PC-3 (cell line): ENCODE results near the gene MUC6. TPM values are rescaled to one million over a fixed set of nuclear protein-coding genes. Genes with fewer than 3 reads are reported as not detected.

Source experiments
- ATAC-seq: fragments of 200-7000 bp; cut with Tn5 transposase; 2 replicates; pipeline ENCODE4 v1.9.1; 2020; ENCODE audit warnings: mild to moderate bottlenecking, moderate library complexity
- BruUV-seq: library from RNA; stranded (reverse); fragments of 400-500 nt; replicated peaks from 2 replicates; lab custom pipeline; 2021; lab: Mats Ljungman, UMichigan
- CTCF ChIA-PET: fragments of 300-600 bp; sonication (Branson Sonifier 250); formaldehyde crosslinking; loops from one replicate; lab custom pipeline; 2022; ENCODE audit warnings: antibody characterized with exemption; lab: Charles Lee
- POLR2A ChIA-PET: fragments of 300-600 bp; sonication (Branson Sonifier 250); formaldehyde crosslinking; loops from one replicate; lab custom pipeline; 2022; ENCODE audit warnings: antibody characterized with exemption; ENCODE audit not compliant: unreplicated experiment; lab: Charles Lee
- DNase-seq: peaks from one replicate; pipeline ENCODE4 v3.0.0-alpha.2; 2015
- H2AFZ ChIP-seq: fragments of 300-600 bp; sonication (generic); 2 replicates; pipeline ENCODE4 v1.6.0; 2016; ENCODE audit warnings: antibody characterized with exemption, low read length
- H3F3A ChIP-seq: fragments of 300-600 bp; sonication (generic); one replicate; pipeline ENCODE4 v1.6.0; 2017; ENCODE audit warnings: antibody characterized with exemption, low read length, control low read depth, mild to moderate bottlenecking; ENCODE audit not compliant: unreplicated experiment
- H3K27ac ChIP-seq: fragments of 300-600 bp; sonication (generic); 2 replicates; pipeline ENCODE4 v1.5.1; 2016; ENCODE audit warnings: mild to moderate bottlenecking, low read length
- H3K27me3 ChIP-seq: fragments of 300-600 bp; sonication (generic); 2 replicates; pipeline ENCODE4 v1.6.1; 2016; ENCODE audit warnings: low read length, mixed read lengths
- H3K36me3 ChIP-seq: fragments of 300-600 bp; sonication (generic); 2 replicates; pipeline ENCODE4 v1.6.1; 2016; ENCODE audit warnings: low read depth, mixed run types, low read length, mixed read lengths
- H3K4me1 ChIP-seq: fragments of 300-600 bp; sonication (generic); 2 replicates; pipeline ENCODE4 v1.5.1; 2016; ENCODE audit warnings: low read length; ENCODE audit not compliant: insufficient read depth
- H3K4me2 ChIP-seq: fragments of 300-600 bp; sonication (generic); 2 replicates; pipeline ENCODE4 v1.6.0; 2016; ENCODE audit warnings: low read length
- H3K4me3 ChIP-seq: fragments of 300-600 bp; sonication (generic); 2 replicates; pipeline ENCODE4 v1.5.1; 2016; ENCODE audit warnings: mild to moderate bottlenecking, low read length, mixed read lengths
- H3K79me2 ChIP-seq: fragments of 300-600 bp; sonication (generic); 2 replicates; pipeline ENCODE4 v1.6.1; 2017; ENCODE audit warnings: low read length, mixed read lengths
- H3K9ac ChIP-seq: fragments of 300-600 bp; sonication (generic); 2 replicates; pipeline ENCODE4 v1.6.0; 2016; ENCODE audit warnings: mild to moderate bottlenecking, low read length
- H3K9me2 ChIP-seq: fragments of 300-600 bp; sonication (generic); replicated peaks from 2 replicates; pipeline ENCODE4 v1.6.1; 2016; ENCODE audit warnings: mixed run types, low read length, mixed read lengths
- H3K9me3 ChIP-seq: fragments of 300-600 bp; sonication (generic); 2 replicates; pipeline ENCODE4 v1.6.1; 2016; ENCODE audit warnings: low read length, mixed read lengths
- H4K20me1 ChIP-seq: fragments of 300-600 bp; sonication (generic); 2 replicates; pipeline ENCODE4 v1.6.1; 2016; ENCODE audit warnings: low read length, mixed read lengths
- EZH2 ChIP-seq: fragments of 300-600 bp; sonication (generic); IDR thresholded peaks from one replicate; pipeline ENCODE4 v1.6.1; 2017; ENCODE audit warnings: antibody characterized with exemption, mild to moderate bottlenecking, low read length; ENCODE audit not compliant: unreplicated experiment
- EZH2phosphoT487 ChIP-seq: fragments of 300-600 bp; sonication (generic); IDR thresholded peaks from 2 replicates; pipeline ENCODE4 v1.6.1; 2018; ENCODE audit warnings: mild to moderate bottlenecking, antibody characterized with exemption, low read length, borderline replicate concordance
- intact Hi-C: fragments of 100-400 bp; cut with micrococcal nuclease; formaldehyde crosslinking; loops from 2 replicates; pipeline ENCODE4 v1.9.0; 2023
- total RNA-seq: library from RNA; depleted of rRNA; stranded (reverse); fragments of >200 nt; gene quantifications from 2 replicates; pipeline ENCODE4 v1.2.3, GENCODE V29; 2014
- TF ChIP-seq, protein P1 (sequence below): fragments of 300-600 bp; sonication (generic); conservative IDR thresholded peaks from 2 replicates; pipeline ENCODE4 v1.5.1; 2017; ENCODE audit warnings: antibody characterized with exemption, low read depth, mild to moderate bottlenecking, low read length

The MUC6 gene
- total RNA-seq, 1 experiment from 2014 or later, result 0.18 TPM

DNA sequence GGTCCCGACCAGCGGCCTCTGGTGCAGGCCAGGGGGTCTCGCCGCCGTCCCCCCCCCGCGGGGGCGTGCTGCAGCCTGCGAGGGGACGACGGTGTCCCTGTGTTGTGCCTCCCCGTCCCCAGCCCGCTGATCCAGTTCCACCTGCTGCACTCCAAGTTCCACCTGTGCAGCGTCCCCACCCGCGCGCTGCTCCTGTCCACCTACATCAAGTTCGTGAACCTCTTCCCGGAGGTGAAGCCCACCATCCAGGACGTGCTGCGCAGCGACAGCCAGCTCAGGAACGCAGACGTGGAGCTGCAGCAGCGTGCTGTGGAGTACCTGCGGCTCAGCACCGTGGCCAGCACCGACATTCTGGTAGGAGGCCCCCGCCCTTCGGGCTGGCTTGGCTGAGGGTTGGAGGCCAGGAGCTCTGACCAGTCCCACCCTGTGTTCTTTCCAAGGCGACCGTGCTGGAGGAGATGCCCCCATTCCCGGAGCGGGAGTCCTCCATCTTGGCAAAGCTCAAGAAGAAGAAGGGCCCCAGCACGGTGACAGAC is 42.8 kb downstream of the MUC6 start:
- no peaks in the 10 kb centered on the region for H3K9me2 ChIP-seq
- H2AFZ ChIP-seq, result no peak overlapping the region
- no peaks in the 10 kb centered on the region for H4K20me1 ChIP-seq
- no peaks in the 10 kb centered on the region for H3K4me1 ChIP-seq
- no peak overlapping the region for H3K9ac ChIP-seq
- no peaks in the 10 kb centered on the region for H3K9me3 ChIP-seq
- H3K79me2 ChIP-seq, result no peaks in the 10 kb centered on the region
- no peak for DNase-seq
- ChIA-PET CTCF (no interaction called here), POLR2A (interaction anchor here (0.5 kb wide), 1 partner anchor 210 kb away, joined by 3 read pairs; no protein-coding TSS in a partner anchor)
- H3F3A ChIP-seq, result no peaks in the 10 kb centered on the region
- intact Hi-C loops, result no loop called here
- no peak overlapping the region for H3K4me3 ChIP-seq
- no peak overlapping the region for H3K4me2 ChIP-seq
- no peak overlapping the region for H3K27ac ChIP-seq
- no peaks in the 10 kb centered on the region; the same call in 1 of the 2 replicates for H3K36me3 ChIP-seq
- no peak for TF ChIP-seq EZH2
- TF ChIP-seq, protein P1, sequence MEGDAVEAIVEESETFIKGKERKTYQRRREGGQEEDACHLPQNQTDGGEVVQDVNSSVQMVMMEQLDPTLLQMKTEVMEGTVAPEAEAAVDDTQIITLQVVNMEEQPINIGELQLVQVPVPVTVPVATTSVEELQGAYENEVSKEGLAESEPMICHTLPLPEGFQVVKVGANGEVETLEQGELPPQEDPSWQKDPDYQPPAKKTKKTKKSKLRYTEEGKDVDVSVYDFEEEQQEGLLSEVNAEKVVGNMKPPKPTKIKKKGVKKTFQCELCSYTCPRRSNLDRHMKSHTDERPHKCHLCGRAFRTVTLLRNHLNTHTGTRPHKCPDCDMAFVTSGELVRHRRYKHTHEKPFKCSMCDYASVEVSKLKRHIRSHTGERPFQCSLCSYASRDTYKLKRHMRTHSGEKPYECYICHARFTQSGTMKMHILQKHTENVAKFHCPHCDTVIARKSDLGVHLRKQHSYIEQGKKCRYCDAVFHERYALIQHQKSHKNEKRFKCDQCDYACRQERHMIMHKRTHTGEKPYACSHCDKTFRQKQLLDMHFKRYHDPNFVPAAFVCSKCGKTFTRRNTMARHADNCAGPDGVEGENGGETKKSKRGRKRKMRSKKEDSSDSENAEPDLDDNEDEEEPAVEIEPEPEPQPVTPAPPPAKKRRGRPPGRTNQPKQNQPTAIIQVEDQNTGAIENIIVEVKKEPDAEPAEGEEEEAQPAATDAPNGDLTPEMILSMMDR, result no peak
- no peak for TF ChIP-seq EZH2phosphoT487
- no TSS peak for BruUV-seq
- H3K27me3 ChIP-seq, result no peaks in the 10 kb centered on the region
- no peak for ATAC-seq

DNA sequence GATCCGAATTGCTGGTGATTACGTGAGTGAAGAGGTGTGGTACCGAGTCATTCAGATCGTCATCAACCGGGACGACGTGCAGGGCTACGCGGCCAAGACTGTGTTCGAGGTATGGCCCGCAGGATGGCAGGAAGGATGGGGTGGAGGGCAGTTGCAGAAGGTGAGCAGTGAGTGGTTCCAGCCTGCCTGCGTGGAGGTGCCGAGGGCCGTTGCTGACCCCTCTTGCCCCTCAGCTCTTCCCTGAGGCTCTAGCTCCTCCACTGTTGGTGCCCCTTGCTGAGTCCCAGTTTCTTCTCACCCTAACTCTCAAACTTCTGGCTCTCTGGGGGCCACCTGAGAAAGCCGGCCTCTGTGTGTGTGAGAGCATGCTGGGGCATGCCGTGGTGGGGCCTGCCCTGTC is 43.9 kb downstream of the MUC6 start:
- Histone ChIP-seq H3K4me1 (no peaks in the 10 kb centered on the region), H3K27ac (no peak overlapping the region), H3K9ac (no peak overlapping the region), H3K4me3 (no peak overlapping the region), H4K20me1 (no peaks in the 10 kb centered on the region), H2AFZ (no peak overlapping the region), H3K9me2 (no peaks in the 10 kb centered on the region), H3F3A (no peaks in the 10 kb centered on the region), H3K9me3 (no peaks in the 10 kb centered on the region), H3K4me2 (no peak overlapping the region), H3K79me2 (no peaks in the 10 kb centered on the region), H3K36me3 (no peaks in the 10 kb centered on the region; the same call in 1 of the 2 replicates), H3K27me3 (no peaks in the 10 kb centered on the region)
- BruUV-seq, result no TSS peak
- ATAC-seq (no peak), DNase-seq (no peak)
- ChIA-PET CTCF (no interaction called here), POLR2A (no interaction called here)
- intact Hi-C loops, result no loop called here
- TF ChIP-seq EZH2, result no peak
- no peak for TF ChIP-seq EZH2phosphoT487
- TF ChIP-seq, protein P1, result no peak

DNA sequence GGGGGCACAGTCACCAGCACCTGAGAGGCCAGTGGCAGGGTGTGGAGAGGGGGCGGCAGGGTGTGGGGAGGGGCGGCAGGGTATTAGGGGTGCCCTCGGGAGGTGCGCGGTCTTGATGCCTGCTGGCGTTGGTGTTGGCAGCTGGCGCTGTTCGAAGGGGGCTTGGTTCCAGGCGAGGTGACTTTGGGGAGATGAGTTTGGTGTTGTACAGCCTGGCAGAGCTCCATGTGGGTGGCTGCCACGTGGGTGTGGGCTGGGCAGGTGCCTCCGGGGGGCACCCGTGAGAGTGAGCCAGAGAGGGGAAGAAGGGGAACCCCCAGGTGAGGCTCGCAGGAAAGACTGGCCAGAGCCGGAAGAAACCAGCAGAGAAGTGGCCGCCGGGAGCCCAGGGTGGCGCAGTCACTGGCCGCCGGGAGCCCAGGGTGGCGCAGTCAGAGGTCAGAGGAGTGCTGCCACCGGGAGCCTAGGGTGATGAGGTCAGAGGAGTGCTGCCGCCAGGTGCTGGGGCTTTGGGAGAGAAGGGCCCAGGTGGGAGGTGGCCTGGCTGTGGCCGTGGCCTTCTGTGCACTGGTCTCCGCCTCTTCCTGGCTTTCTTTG is 44.7 kb downstream of the MUC6 start:
- POLR2A ChIA-PET, result no interaction called here
- no TSS peak for BruUV-seq
- H4K20me1 ChIP-seq, result no peaks in the 10 kb centered on the region

More for the DNA sequence above, 44.7 kb downstream of the MUC6 start:
- CTCF ChIA-PET, result no interaction called here
- intact Hi-C loops, result no loop called here
- Histone ChIP-seq H3K9me3 (no peaks in the 10 kb centered on the region), H3K9me2 (no peaks in the 10 kb centered on the region), H3K4me3 (no peak overlapping the region), H3K36me3 (no peaks in the 10 kb centered on the region; the same call in 1 of the 2 replicates), H3K9ac (no peak overlapping the region), H3K27me3 (no peaks in the 10 kb centered on the region), H3K27ac (no peak overlapping the region), H3K79me2 (no peaks in the 10 kb centered on the region), H3F3A (no peaks in the 10 kb centered on the region), H3K4me2 (no peak overlapping the region), H2AFZ (no peak overlapping the region), H3K4me1 (no peaks in the 10 kb centered on the region)
- ATAC-seq, result no peak
- no peak for DNase-seq
- TF ChIP-seq EZH2 (no peak), EZH2phosphoT487 (no peak)
- TF ChIP-seq, protein P1, result no peak
